Activated T-cell treated with anti-CD3 and anti-CD28 coated beads, Interleukin-2, amount 50 U/mL, for 24 hours (primary cell): ENCODE results near the gene CTDSP1.

Source experiments
- DNase-seq: peaks from one replicate; pipeline ENCODE4 v3.0.0-alpha.2; 2020
- H3K27ac Mint-ChIP-seq: 2 replicates; pipeline ENCODE4 v1.8.0; 2020; ENCODE audit warnings: mild to moderate bottlenecking, mixed read lengths
- H3K27me3 Mint-ChIP-seq: 2 replicates; pipeline ENCODE4 v1.8.0; 2020; ENCODE audit warnings: mixed read lengths
- H3K36me3 Mint-ChIP-seq: 2 replicates; pipeline ENCODE4 v1.8.0; 2020; ENCODE audit warnings: low read depth, mixed read lengths
- H3K4me1 Mint-ChIP-seq: 2 replicates; pipeline ENCODE4 v1.8.0; 2020; ENCODE audit warnings: low read depth, mixed read lengths
- H3K4me3 Mint-ChIP-seq: 2 replicates; pipeline ENCODE4 v1.8.0; 2020; ENCODE audit warnings: mild to moderate bottlenecking, moderate library complexity, mixed read lengths
- H3K9me3 Mint-ChIP-seq: 2 replicates; pipeline ENCODE4 v1.8.0; 2020; ENCODE audit warnings: mixed read lengths

The CTDSP1 gene

GRCh38 chr2:218436992-218437391 lies 37.3 kb downstream of the CTDSP1 start:
- Mint-ChIP-seq H3K9me3 (no peaks in the 10 kb centered on the region), H3K27ac (no peak overlapping the region), H3K36me3 (no peaks in the 10 kb centered on the region), H3K4me3 (no peak overlapping the region), H3K4me1 (no peaks in the 10 kb centered on the region), H3K27me3 (no peaks in the 10 kb centered on the region)
- DNase-seq: peak; percentile 5

GRCh38 chr2:218437969-218438368 lies 38.3 kb downstream of the CTDSP1 start:
- Mint-ChIP-seq H3K27ac (no peak overlapping the region), H3K4me3 (no peak overlapping the region), H3K27me3 (no peaks in the 10 kb centered on the region), H3K36me3 (no peaks in the 10 kb centered on the region), H3K9me3 (no peaks in the 10 kb centered on the region), H3K4me1 (no peaks in the 10 kb centered on the region)
- peak; percentile 18 for DNase-seq

- Mint-ChIP-seq H3K27ac (no peak overlapping the region), H3K36me3 (no peaks in the 10 kb centered on the region), H3K4me3 (no peak overlapping the region)
These were observed 38.9 kb downstream of the CTDSP1 start for GRCh38 chr2:218438596-218438995.

GRCh38 chr2:218444692-218445357 lies 45.2 kb downstream of the CTDSP1 start:
- no peaks in the 10 kb centered on the region for H3K27me3 Mint-ChIP-seq
- H3K4me3 Mint-ChIP-seq: no peak overlapping the region
- H3K27ac Mint-ChIP-seq: peak overlapping the region; percentile 17
- H3K4me1 Mint-ChIP-seq: no peaks in the 10 kb centered on the region
- DNase-seq: no peak
- no peaks in the 10 kb centered on the region for H3K9me3 Mint-ChIP-seq
- H3K36me3 Mint-ChIP-seq: peaks cover 46% of the 10 kb centered on the region

More at GRCh38 chr2:218438596-218438995, 38.9 kb downstream of the CTDSP1 start:
- no peaks in the 10 kb centered on the region for H3K9me3 Mint-ChIP-seq
- no peaks in the 10 kb centered on the region for H3K27me3 Mint-ChIP-seq
- H3K4me1 Mint-ChIP-seq: no peaks in the 10 kb centered on the region
- no peak for DNase-seq

GRCh38 chr2:218445602-218446001 lies 45.9 kb downstream of the CTDSP1 start:
- Mint-ChIP-seq H3K9me3 (no peaks in the 10 kb centered on the region), H3K36me3 (peaks cover 54% of the 10 kb centered on the region), H3K4me1 (no peaks in the 10 kb centered on the region), H3K4me3 (no peak overlapping the region), H3K27ac (no peak overlapping the region), H3K27me3 (no peaks in the 10 kb centered on the region)
- no peak for DNase-seq

GRCh38 chr2:218446547-218446946 lies 46.9 kb downstream of the CTDSP1 start:
- no peaks in the 10 kb centered on the region for H3K4me1 Mint-ChIP-seq
- no peak overlapping the region for H3K4me3 Mint-ChIP-seq
- peaks cover 60% of the 10 kb centered on the region for H3K36me3 Mint-ChIP-seq
- no peak for DNase-seq
- no peaks in the 10 kb centered on the region for H3K9me3 Mint-ChIP-seq
- H3K27ac Mint-ChIP-seq: no peak overlapping the region
- no peaks in the 10 kb centered on the region for H3K27me3 Mint-ChIP-seq

GRCh38 chr2:218447072-218447471 lies 47.4 kb downstream of the CTDSP1 start:
- peaks cover 66% of the 10 kb centered on the region for H3K36me3 Mint-ChIP-seq
- no peaks in the 10 kb centered on the region for H3K9me3 Mint-ChIP-seq
- DNase-seq: no peak
- no peak overlapping the region for H3K27ac Mint-ChIP-seq
- no peaks in the 10 kb centered on the region for H3K27me3 Mint-ChIP-seq
- H3K4me3 Mint-ChIP-seq: no peak overlapping the region
- H3K4me1 Mint-ChIP-seq: no peaks in the 10 kb centered on the region

GRCh38 chr2:218448934-218449333 lies 49.3 kb downstream of the CTDSP1 start:
- peaks cover 83% of the 10 kb centered on the region for H3K36me3 Mint-ChIP-seq
- no peaks in the 10 kb centered on the region for H3K4me1 Mint-ChIP-seq
- H3K9me3 Mint-ChIP-seq: no peaks in the 10 kb centered on the region
- H3K27ac Mint-ChIP-seq: no peak overlapping the region
- H3K27me3 Mint-ChIP-seq: no peaks in the 10 kb centered on the region
- H3K4me3 Mint-ChIP-seq: no peak overlapping the region
- DNase-seq: no peak

- H3K27me3 Mint-ChIP-seq: no peaks in the 10 kb centered on the region
- H3K27ac Mint-ChIP-seq: no peak overlapping the region
- peaks cover 12% of the 10 kb centered on the region for H3K9me3 Mint-ChIP-seq
- H3K4me3 Mint-ChIP-seq: no peak overlapping the region
- no peaks in the 10 kb centered on the region for H3K4me1 Mint-ChIP-seq
- peaks cover 95% of the 10 kb centered on the region for H3K36me3 Mint-ChIP-seq
- DNase-seq: no peak
These were observed 52.4 kb downstream of the CTDSP1 start for GRCh38 chr2:218452079-218452478.
